Motor neuron (in vitro differentiated cells): ENCODE measurements around the gene PARD3. TPM values are rescaled to one million over a fixed set of nuclear protein-coding genes. Genes with fewer than 3 reads are reported as not detected.
"Not testable (repeated sequence)": the region's sequence is repeated elsewhere in the genome, so short reads cannot be mapped to it uniquely, and the experiment has no call there.

ENCODE experiments used
- ATAC-seq, 8 experiments: fragments of 200-7000 bp; cut with Tn5 transposase; replicated peaks in 6 of 8; 2 replicates each; pipeline ENCODE4 v1.8.0; 2021; ENCODE audit warnings: mild to moderate bottlenecking in 8 of 8, moderate library complexity in 8 of 8
- H3K27ac ChIP-seq, 2 donors: fragments of 250-450 bp; sonication (Bioruptor Pico); 2 replicates each; pipeline ENCODE4 v1.9.0; 2021; ENCODE audit warnings: antibody characterized with exemption in 2 of 2, mild to moderate bottlenecking in 2 of 2, moderate library complexity in 1 of 2
- H3K4me1 ChIP-seq, 2 donors: fragments of 250-450 bp; sonication (Bioruptor Pico); replicated peaks in 1 of 2; 2 replicates each; pipeline ENCODE4 v1.6.1; 2021; ENCODE audit warnings: antibody characterized with exemption in 2 of 2, mild to moderate bottlenecking in 2 of 2, moderate library complexity in 1 of 2
- H3K4me3 ChIP-seq, 5 donors: fragments of 250-450 bp; sonication (Bioruptor Pico); 2 replicates each; pipeline ENCODE4 v1.9.0; 2021; ENCODE audit warnings: antibody characterized with exemption in 5 of 5, mild to moderate bottlenecking in 5 of 5, moderate library complexity in 4 of 5
- WGBS, 10 experiments: fragments of 450-650 bp; shearing (Covaris generic); methylation state at CpG; one replicate each; pipeline ENCODE4 v1.0.0; 2022; 5-methylcytosine and 5-hydroxymethylcytosine counted together
- in situ Hi-C, 9 experiments: fragments of 400-800 bp; cut with MboI; loops; one replicate each; pipeline ENCODE4 v1.15.0; 2021; ENCODE audit warnings: low sequenced_read_pairs in 9 of 9, low pct_unique_long_range_greater_than_20kb in 2 of 9; ENCODE audit not compliant: unreplicated experiment in 9 of 9
- total RNA-seq, 8 experiments: library from RNA; unstranded; fragments of 300-600 nt; gene quantifications; 2 replicates each; pipeline versions ENCODE4 v1.2.3 to v1.2.4, GENCODE V29; 2022

Gene PARD3
- total RNA-seq, 8 experiments from 2014 or later, result 21.5 to 154 (median 34.0) TPM

GRCh38 chr10:34766811-34767494 lies 48.1 kb downstream of the PARD3 start:
- WGBS, 10 experiments, result 75 to 96% (median 87%) methylated on average over 1 to 9 of the region's 12 CpGs; no CpG with 5 or more reads in 1 of the 10 experiments
- in situ Hi-C loops, result no loop called here
- H3K4me3 ChIP-seq, result no peak overlapping the region
- no peak for ATAC-seq
- peaks cover 0 to 14% of the 10 kb centered on the region in 2 donors for H3K4me1 ChIP-seq
- no peak overlapping the region for H3K27ac ChIP-seq

- no peak for ATAC-seq
- in situ Hi-C loops, result no loop called here
- Histone ChIP-seq H3K27ac (no peak overlapping the region), H3K4me1 (peaks cover 0 to 14% of the 10 kb centered on the region in 2 donors), H3K4me3 (no peak overlapping the region)
- 0 to 90% (median 53%) methylated on average over 1 of the region's 1 CpG; no CpG with 5 or more reads in 2 of the 10 experiments for WGBS, 10 experiments
Measured at GRCh38 chr10:34766266-34766600, 48.9 kb downstream of the PARD3 start.

- no peak overlapping the region for H3K4me3 ChIP-seq
- H3K27ac ChIP-seq, result no peak overlapping the region
- peak in 3 of 8 experiments; percentile 10 to 68 (median 23) for ATAC-seq
- in situ Hi-C loops, result no loop called here
- H3K4me1 ChIP-seq, result peaks cover 0 to 14% of the 10 kb centered on the region in 2 donors
- 40 to 100% (median 93%) methylated on average over 1 to 2 of the region's 2 CpGs; no CpG with 5 or more reads in 2 of the 10 experiments for WGBS, 10 experiments
Measured at GRCh38 chr10:34764472-34764946, 50.6 kb downstream of the PARD3 start.

- Histone ChIP-seq H3K4me1 (peaks cover 0 to 8% of the 10 kb centered on the region in 2 donors), H3K27ac (no peak overlapping the region), H3K4me3 (no peak overlapping the region)
- no peak for ATAC-seq
- in situ Hi-C loops, result no loop called here
- 0 to 87% (median 53%) methylated on average over 1 to 4 of the region's 5 CpGs; no CpG with 5 or more reads in 2 of the 10 experiments for WGBS, 10 experiments
Measured at GRCh38 chr10:34762603-34763299, 52.3 kb downstream of the PARD3 start.

- H3K27ac ChIP-seq, result no peak overlapping the region
- no peak for ATAC-seq
- WGBS, 10 experiments, result 80 to 100% (median 86%) methylated on average over 1 to 3 of the region's 3 CpGs; no CpG with 5 or more reads in 6 of the 10 experiments
- peaks cover 0 to 8% of the 10 kb centered on the region in 2 donors for H3K4me1 ChIP-seq
- no peak overlapping the region for H3K4me3 ChIP-seq
- in situ Hi-C loops, result no loop called here
Measured at GRCh38 chr10:34762156-34762555, 52.9 kb downstream of the PARD3 start.

- in situ Hi-C loops, result no loop called here
- peak in 1 of 8 experiments; percentile 49 for ATAC-seq
- 50 to 100% (median 87%) methylated on average over 1 of the region's 1 CpG; no CpG with 5 or more reads in 2 of the 10 experiments for WGBS, 10 experiments
- Histone ChIP-seq H3K4me1 (peaks cover 0 to 8% of the 10 kb centered on the region in 2 donors), H3K27ac (no peak overlapping the region), H3K4me3 (no peak overlapping the region)
Measured at GRCh38 chr10:34761453-34761852, 53.6 kb downstream of the PARD3 start.

GRCh38 chr10:34760606-34761005 lies 54.5 kb downstream of the PARD3 start:
- ATAC-seq, result no peak
- H3K4me1 ChIP-seq, result peaks cover 0 to 4% of the 10 kb centered on the region in 2 donors
- no peak overlapping the region for H3K4me3 ChIP-seq
- H3K27ac ChIP-seq, result no peak overlapping the region
- in situ Hi-C loops, result no loop called here
- WGBS, 10 experiments, result 20 to 100% (median 88%) methylated on average over 1 of the region's 1 CpG; no CpG with 5 or more reads in 5 of the 10 experiments

GRCh38 chr10:34759837-34760215 lies 55.3 kb downstream of the PARD3 start:
- Histone ChIP-seq H3K27ac (no peak overlapping the region), H3K4me1 (peaks cover 0 to 4% of the 10 kb centered on the region in 2 donors), H3K4me3 (no peak overlapping the region)
- in situ Hi-C loops, result no loop called here
- no peak for ATAC-seq
- WGBS, 10 experiments, result 80 to 100% (median 100%) methylated on average over 1 to 6 of the region's 6 CpGs; no CpG with 5 or more reads in 2 of the 10 experiments

- in situ Hi-C loops, result no loop called here
- no peak overlapping the region for H3K27ac ChIP-seq
- no peak overlapping the region for H3K4me3 ChIP-seq
- ATAC-seq, result no peak
- H3K4me1 ChIP-seq, result peaks cover 0 to under 1% of the 10 kb centered on the region in 2 donors
- WGBS, 10 experiments, result 74 to 97% (median 93%) methylated on average over 3 to 9 of the region's 9 CpGs
Measured at GRCh38 chr10:34759161-34759836, 55.8 kb downstream of the PARD3 start.

- 0 to 92% (median 63%) methylated on average over 1 to 3 of the region's 3 CpGs for WGBS, 10 experiments
- peak; percentile 32 to 97 (median 82) for ATAC-seq
- H3K4me3 ChIP-seq, result no peak overlapping the region
- H3K4me1 ChIP-seq, result no peaks in the 10 kb centered on the region
- in situ Hi-C loops, result no loop called here
- no peak overlapping the region for H3K27ac ChIP-seq
Measured at GRCh38 chr10:34758447-34758996, 56.6 kb downstream of the PARD3 start.

GRCh38 chr10:34757933-34758332 lies 57.2 kb downstream of the PARD3 start:
- no peak for ATAC-seq
- Histone ChIP-seq H3K4me1 (peaks cover 0 to 3% of the 10 kb centered on the region in 2 donors), H3K4me3 (no peak overlapping the region), H3K27ac (no peak overlapping the region)
- in situ Hi-C loops, result no loop called here

GRCh38 chr10:34757181-34757580 lies 57.9 kb downstream of the PARD3 start:
- ATAC-seq, H3K4me3 ChIP-seq, in situ Hi-C loops, H3K27ac ChIP-seq, H3K4me1 ChIP-seq: not testable (repeated sequence)
- 60 to 100% (median 98%) methylated on average over 1 to 4 of the region's 4 CpGs; no CpG with 5 or more reads in 1 of the 10 experiments for WGBS, 10 experiments

GRCh38 chr10:34756584-34756983 lies 58.5 kb downstream of the PARD3 start:
- Histone ChIP-seq H3K27ac (no peak overlapping the region), H3K4me1 (peaks cover 0 to 3% of the 10 kb centered on the region in 2 donors), H3K4me3 (no peak overlapping the region)
- WGBS, 10 experiments, result 90 to 100% (median 93%) methylated on average over 2 to 3 of the region's 3 CpGs; no CpG with 5 or more reads in 3 of the 10 experiments
- in situ Hi-C loops, result no loop called here
- no peak for ATAC-seq
